HL-60/S4 treated with retinoic acid at 250 ng/mL for 4 days and 3 days (cell line): Measurements from ENCODE around the gene ADAMTS20.
"Not testable (repeated sequence)": the region's sequence is repeated elsewhere in the genome, so short reads cannot be mapped to it uniquely, and the experiment has no call there.

ENCODE experiments used
- in situ Hi-C: fragments of 300-500 bp; cut with MboI; formaldehyde crosslinking; loops from 2 replicates; pipeline ENCODE4 v1.7.0; 2022; ENCODE audit warnings: low sequenced_read_pairs

The ADAMTS20 gene

DNA sequence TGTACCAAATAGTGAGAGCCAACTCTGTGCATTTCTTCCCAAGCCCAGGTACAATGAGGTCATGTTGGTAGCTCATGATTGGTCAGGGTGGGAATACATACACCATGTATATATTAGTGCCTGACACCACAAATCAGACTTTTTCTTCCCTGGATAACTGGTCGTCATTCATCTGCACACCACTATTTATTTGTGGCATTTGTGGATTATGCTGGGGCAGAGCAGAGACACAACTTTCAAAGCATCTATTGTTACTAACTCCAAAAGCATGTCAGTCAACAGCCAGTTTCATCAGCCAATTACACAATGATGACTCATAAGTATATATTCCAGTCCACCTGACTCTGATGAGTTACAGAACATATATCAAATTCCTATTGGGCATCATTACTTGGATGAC, 181.7 kb downstream of the ADAMTS20 start:
- in situ Hi-C loops = no loop called here

DNA sequence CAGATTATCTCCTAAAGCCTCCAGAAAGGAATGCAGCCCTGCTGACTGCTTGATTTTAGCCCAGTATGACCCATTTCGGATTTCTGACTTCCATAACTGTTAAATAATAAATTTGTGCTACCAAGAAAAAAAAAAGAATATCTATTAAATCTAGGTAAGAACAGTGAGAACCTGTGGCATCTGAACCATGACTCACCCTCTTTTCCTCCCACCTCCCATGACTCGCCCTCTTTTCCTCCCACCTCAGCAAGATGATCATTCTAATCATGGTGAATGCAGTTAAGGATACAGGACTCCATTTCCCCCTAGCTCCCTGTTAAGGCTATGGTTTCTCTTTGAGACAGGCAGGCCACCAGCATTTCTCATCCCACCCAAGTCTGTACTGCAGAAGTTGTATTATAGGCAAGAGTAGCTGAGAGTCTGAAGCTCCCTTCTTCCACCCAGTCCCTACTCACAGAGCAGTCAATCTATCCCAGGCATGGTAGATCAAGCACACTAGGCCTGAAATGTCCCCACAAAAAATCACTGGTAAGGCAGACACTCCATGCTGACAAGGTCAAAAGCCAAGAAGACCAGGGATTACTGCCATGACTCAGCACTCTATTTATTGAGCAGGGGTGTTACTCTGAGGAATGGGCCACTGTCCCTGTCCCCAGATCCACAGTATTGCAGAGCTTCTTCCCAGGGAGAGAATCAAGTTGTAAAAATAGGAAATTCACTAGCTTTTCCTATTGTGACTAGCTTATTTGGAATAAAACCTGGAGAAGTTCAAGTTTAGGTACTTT, 188.9 kb downstream of the ADAMTS20 start:
- in situ Hi-C loops = no loop called here

DNA sequence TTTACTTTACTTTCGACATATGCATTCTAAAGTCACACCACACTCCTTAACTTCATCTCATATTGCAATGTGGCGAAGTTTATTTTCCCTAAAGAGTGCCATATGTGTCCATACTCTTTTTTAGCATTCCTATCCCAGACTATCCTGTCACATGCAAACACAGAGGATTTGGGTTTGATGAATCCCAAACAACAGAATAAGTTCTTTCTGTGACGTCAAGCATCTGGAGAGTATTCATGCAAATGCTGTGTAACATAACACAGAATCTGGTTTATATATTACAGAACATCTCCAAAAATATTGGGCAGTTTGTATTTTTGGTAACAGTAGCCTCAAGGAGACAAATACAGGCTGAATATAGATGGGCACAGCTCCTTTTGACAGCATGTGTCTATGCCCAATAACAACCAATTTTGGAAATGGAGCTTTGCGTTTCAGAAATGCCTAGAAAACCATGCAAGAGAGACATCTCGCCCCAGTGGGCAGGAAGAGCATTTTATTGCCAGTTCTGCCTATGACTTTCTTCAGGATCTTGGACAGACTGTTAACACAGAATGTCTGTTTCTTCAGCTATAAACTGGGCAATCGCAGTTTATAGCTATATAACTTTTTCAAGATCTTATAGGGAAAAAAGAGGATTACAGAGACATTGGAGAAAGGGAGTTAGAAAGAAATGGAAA, 190.8 kb downstream of the ADAMTS20 start:
- in situ Hi-C loops = no loop called here

DNA sequence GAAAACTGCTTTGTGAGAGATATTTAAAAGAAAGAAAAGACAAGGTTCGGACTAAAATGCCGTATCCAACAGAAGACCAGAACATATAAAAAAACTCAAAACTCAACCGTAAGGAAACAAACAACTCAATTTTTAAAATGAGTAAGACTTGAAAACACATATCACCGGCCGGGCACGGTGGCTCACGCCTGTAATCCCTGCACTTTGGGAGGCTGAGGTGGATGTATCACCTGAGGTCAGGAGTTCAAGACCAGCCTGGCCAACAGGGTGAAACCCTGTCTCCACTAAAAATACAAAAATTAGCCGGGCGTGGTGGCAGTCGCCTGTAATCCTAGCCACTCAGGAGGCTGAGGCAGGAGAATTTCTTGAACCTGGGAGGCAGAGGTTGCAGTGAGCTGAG, 192.0 kb downstream of the ADAMTS20 start:
- in situ Hi-C loops = not testable (repeated sequence)

DNA sequence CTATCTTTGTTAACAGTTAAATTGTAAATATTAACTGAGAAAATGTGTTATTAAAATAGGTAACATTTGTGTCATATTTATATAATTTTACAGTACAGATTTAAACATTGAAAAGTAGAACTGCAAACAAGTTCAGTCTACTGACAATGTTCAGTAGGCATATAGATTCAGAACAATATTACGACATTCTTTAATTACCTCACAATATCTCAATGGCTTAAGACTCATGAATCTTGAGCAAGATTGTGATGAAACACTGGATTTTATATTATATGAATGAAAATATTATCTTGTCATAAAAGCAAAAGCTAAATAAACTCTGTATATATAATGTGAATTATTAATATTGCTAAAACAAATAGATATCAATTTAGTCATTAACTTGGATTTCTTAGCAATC, 194.9 kb downstream of the ADAMTS20 start:
- in situ Hi-C loops = no loop called here

DNA sequence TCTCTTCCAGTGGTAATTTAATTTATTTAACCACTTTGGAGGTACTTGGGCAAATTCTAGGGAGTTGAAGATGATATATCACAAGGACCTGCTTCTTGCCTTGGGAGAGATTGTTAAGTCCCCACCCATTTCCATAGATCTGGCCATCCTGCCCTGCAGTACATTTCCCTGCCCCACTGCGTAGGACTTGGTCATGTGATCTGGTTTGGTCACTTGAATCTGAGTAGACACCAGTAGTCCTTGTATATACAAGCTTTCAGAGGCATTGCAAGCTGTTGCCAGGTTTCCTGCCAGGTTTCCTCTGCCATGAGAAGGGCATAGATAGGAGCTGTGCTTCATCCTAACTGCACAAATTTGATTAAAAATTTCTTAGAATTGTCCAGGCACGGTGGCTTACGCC, 200.0 kb downstream of the ADAMTS20 start:
- in situ Hi-C loops = no loop called here

DNA sequence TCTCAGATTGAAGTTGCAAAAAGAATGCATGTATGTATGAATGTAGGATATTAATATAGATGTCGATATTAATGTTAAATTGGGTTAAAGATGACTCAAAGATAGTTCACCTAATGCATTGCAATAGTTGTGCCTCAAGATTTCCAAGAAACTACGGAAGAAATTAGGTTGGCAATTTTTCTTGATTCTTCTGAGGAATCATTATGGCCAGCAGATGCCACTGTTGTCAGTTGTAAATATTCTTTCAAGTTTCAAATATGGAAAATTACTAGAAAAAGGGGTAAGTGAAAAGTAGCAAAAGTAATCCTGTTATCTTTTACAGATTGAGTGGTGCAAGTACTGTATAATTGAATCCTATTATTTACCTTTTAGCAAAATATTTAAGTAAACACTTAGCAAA, 202.1 kb downstream of the ADAMTS20 start:
- in situ Hi-C loops = no loop called here

DNA sequence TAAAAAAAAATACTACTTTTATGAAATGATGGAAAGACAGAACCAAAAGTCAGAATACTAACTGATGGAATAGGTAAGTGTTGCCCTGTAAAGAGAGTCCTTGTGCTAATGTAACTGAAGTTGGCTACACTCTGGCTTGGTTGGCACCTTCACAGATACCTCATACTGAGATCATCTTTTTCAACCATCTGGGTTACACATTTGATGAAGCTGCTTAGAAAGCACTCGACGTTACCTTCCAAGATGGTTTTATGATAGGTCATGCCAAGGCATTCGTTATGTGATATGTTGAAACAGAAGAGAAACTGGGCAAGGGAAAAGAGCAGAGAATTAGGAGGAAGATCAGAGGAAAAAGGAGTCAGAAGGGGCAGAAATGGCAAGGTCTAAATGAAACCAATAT, 203.8 kb downstream of the ADAMTS20 start:
- in situ Hi-C loops = no loop called here

DNA sequence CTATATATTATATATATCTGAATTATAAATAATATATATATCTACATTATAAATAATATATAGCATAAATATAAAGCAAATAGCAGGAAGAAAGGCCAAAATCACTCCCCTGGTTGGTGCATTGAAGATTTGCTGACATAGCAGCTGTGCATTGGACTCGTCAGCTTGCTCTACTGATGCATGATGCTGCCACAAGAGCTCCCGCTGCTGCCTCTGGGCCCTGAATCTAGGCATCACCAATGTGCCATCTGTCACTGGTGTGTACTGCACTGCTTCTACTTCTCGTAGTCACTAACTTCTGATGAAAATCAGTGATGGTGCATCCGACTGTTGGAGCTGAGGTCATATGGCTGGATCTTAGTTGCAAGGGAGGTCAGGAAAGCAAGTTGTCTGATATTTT, 205.0 kb downstream of the ADAMTS20 start:
- in situ Hi-C loops = no loop called here

DNA sequence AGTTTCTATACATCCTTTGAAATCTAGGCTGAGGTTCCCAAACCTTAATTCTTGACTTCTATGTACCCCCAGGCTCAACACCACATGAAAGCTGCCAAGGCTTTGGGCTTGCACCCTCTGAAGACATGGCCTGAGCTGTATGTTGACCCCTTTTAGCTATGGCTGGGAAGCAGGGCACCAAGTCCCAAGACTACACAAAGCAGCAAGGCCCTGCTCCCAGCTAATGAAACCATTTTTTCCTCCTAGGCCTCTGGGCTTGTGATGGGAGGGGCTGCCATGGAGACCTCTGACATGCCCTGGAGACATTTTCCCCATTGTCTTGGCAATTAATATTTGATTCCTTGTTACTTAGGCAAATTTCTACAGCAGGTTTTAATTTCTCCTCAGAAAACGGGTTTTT, 207.0 kb downstream of the ADAMTS20 start:
- in situ Hi-C loops = no loop called here

DNA sequence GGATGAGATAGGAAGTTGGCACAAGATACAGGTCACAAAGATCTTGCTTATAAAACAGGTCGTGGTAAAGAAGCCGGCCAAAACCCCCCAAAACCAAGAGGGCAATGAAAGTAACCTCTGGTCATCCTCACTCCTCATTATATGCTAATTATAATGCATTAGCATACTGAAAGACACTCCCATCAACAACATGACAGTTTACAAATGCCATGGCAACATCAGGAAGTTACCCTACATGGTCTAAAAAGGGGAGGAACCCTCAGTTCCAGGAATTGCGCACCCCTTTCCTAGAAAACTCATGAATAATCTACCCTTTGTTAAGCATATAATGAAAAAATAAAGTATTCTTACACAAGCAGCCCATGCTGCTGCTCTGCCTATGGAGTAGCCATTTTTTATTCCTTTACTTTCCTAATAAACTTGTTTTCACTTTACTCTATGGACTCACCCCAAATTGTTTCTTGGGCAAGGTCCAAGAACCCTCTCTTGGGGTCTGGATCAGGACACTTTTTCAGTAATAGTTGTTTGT, 210.2 kb downstream of the ADAMTS20 start:
- in situ Hi-C loops = not testable (repeated sequence)

DNA sequence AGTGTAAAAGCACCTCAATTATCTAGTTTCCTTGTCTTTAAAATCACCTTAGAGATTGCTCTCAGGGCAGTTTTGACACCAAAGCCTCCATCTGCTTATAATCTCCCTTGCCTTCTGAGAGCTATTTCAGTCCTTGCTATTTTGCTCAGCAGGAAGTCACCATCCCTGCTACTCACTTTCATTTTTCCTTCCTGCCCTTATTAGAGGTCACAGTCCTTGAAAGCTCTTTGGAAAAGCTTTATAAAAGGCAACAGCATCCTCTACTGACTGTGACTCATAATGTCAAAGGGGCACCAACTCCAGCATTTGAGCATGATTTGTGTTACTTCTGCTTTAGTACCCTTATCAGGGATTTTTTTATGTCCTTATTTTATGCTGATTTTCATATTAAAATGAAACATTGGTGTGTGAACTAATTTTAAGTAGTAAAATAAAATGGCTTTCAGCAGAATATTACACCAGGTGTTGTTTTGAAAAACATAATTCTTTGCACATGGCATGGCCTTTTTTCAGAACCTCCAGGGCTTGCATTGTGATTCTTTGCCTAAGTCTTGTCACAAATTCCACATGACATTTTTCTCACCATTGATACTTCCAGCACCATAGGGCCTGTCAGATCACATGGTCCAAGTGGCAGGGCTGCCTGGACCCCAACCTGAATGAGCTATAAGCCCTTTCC, 213.0 kb downstream of the ADAMTS20 start:
- in situ Hi-C loops = no loop called here

DNA sequence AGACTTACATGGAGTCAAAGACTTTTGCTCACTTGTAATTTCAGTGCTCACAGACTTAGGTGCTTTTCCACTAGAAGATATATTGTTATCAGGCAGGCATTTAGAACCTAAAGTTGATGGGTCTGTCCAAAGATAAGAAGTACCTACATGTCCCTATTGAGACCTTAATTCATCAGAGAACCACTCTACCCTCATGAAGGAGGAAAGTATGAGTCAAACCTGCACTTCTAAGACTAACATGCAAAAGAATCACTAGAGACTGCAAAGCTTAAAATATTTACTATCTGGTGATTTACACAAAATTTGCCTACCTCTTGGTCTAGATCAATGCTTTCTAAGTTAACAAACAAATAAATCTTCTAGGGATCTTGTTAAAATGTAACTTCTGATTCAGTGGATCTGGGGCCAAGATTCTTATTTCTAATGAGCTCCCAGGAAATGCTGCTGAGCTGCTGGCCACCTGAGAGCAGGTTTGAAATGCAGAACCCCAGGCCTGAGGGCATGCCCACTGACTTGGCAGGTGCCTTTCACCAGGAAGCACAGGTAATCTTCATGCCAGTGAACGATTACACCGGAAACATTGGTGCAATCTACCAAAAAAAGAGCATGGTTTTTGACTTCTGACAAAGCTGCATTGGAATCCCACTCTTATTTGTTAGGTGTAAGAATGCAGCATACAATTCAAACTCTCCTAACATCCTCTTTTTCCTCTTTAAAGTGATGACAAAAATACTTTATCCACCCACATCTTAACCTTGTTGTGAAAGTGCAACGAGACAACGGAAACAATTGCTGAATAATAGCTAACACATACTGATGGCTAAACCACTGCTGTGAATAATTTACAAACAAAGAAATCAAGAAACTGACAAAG, 214.2 kb downstream of the ADAMTS20 start:
- in situ Hi-C loops = no loop called here

DNA sequence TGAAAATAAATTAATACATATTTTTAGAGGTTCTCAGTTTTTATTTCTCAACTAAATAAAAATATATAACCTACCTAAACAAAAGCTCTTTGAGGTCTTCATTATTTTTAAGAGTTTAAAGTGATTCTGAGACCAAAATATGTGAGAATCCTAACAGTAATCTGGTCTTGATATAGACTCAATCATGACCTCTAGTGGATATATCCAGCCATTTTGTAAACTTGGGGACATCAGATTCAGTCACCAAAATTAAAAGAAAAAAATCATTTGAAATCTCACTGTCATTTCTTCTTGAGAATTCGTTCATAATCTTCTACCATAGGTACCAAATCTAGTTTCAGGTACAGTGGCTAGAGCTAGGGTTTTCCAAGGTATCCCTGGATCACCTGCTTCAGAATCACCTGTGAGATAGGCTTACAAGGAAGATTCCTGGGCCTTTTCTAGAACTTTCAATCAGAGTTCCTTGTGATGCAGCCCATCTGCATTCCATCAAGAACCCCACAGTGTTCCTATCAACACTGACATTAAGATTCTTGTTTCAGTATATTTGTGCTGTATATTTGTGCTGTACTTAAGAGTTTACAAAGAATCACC, 214.9 kb downstream of the ADAMTS20 start:
- in situ Hi-C loops = no loop called here

DNA sequence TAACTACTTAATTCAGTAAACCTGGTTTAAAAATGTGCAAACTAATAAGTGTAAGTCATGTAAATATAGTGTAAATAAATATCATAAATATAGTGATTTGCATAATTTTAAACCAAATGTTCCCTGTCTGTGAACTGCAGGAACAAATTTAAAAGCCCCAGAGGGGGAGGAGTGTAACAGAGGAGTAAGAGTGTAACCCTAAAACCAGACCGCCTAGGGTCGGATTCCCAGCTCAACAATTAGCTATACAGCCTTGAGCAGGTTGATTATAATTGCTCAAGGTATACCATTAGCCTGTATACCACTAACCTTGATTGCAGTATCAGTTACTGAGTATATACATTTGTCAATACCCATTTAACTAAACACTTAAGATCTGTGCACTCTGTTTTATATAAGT, 218.4 kb downstream of the ADAMTS20 start:
- in situ Hi-C loops = no loop called here

DNA sequence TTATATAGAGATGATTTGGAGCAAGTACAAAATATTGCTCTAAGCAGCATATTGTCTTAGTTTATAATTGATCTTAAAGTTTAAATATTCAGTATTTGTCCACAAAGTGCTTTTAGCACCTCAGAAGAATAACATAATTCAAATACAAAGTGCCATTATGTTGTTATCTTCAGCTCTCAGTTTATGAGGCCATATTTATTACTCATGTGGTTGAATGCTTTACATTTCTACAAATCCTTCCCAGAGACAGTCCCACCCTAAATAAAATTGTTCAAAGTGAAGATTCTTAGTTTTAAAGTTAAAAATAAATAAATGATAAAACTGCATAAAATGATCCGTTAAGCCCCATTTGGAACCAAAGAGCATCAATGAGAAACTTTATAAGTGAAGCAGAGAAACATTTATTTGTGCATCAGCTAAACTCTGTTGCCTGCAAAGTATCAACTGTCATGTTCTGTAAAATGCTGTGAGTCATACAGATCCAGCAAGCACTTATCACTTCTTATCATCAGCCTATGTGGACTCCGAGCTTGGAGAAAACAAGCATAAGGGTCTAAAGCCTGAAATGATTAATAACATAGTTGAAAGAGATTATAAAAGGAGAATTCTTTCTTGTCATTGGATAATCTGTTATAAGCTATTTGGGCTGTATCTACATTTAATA, 218.9 kb downstream of the ADAMTS20 start:
- in situ Hi-C loops = no loop called here

DNA sequence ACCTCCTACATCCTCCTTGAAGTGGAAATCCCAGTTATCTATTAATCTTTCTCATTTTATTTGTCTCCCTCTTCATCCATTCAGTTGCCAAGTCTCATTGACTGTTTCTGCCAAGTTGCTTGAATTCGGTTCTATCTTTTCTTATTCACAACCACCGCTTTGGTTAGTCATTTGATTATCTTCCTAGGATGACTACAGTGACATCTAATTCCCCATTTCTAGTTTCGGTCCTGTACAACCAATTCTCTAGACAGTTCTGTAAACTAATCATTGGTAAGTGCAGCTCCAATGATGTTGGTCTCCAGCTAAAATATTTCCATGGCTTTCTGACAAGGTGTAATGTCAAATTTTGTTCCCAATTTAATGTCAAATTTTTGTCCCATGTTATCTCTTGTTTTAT, 220.1 kb downstream of the ADAMTS20 start:
- in situ Hi-C loops = no loop called here

DNA sequence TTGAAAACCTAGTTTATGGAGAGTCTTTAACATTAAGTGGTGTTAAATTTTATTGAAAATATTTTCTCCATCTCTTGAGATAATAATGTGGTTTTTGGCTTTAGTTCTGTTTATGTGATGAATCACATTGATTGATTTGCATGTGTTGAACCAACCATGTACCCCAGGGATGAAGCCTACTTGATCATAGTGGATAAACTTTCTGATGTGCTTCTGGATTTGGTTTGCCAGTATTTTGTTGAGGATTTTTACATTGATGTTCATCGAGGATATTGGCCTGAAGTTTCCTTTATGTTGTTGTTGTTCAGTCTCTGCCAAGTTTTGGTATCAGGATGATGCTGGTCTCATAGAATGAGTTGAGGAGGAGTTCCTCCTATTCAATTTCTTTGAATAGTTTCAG, 222.6 kb downstream of the ADAMTS20 start:
- in situ Hi-C loops = no loop called here

DNA sequence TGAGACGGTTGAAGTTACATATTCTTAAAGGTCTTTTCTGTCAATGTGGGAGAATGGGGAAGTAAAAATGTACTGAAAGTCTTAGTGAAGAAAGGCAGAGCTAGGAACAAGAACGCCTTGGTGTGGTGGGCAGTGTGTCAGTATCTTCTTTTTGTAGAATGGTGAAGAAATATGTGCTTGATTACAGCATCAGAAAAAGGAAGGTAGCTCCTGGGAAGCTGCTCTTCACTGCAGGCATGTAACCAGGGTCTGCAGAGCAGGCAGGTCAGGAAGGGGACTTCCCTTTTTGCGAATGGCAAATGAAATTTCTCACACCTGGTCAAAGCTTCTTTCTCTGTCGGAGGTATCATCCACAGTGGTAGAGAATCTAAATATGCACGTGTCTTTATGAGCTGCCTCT, 226.2 kb downstream of the ADAMTS20 start:
- in situ Hi-C loops = no loop called here

DNA sequence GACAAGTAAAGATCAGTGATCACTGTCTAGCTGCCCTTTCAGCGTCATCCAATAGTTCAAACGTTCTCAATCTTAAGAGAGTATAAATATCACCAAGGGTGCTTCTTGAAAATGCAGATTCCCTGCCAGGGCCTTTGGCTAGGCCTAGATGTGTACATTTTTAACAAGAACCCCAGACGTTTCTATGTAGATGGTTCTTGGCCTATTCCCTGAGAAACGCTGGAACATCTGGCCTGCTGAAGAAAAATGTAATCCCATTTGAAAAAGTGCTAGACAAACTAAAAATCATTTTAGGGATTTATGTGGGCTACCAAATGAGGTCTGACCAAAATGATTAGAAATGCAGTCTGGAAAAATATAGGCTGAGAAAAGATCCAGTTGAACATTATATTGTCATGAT, 231.7 kb downstream of the ADAMTS20 start:
- in situ Hi-C loops = no loop called here
